Measurements from ENCODE around the gene STK10.

STK10 gene

GRCh38 chr5:172171118-172171517 lies 16.9 kb downstream of the STK10 start:
- Histone ChIP-seq H4K20me1 (ENCODE audit: insufficient read depth) (no peaks in the 10 kb centered on the region), H3K27me3 (ENCODE audit: insufficient read depth, low read depth) (no peaks in the 10 kb centered on the region)

GRCh38 chr5:172170251-172170701 lies 17.7 kb downstream of the STK10 start:
- no peak overlapping the region for H3K4me3 ChIP-seq (IDR thresholded peaks at IDR 0.05; ENCODE audit: insufficient read depth, low read depth, low read length)
- no peaks in the 10 kb centered on the region for H3K36me3 ChIP-seq (ENCODE audit: insufficient read depth)
- H3K4me2 ChIP-seq = no peak overlapping the region
- H3K27ac ChIP-seq = no peak overlapping the region
- H3K4me1 ChIP-seq (ENCODE audit: low read depth, poor library complexity, severe bottlenecking) = peaks cover 5% of the 10 kb centered on the region
- no peak overlapping the region for H2AFZ ChIP-seq (ENCODE audit: low read depth)
- no peaks in the 10 kb centered on the region for H3K79me2 ChIP-seq (ENCODE audit: insufficient read depth, low read depth)
- H3K9ac ChIP-seq = no peak overlapping the region
- no peaks in the 10 kb centered on the region for H3K27me3 ChIP-seq (ENCODE audit: insufficient read depth, low read depth)
- TF ChIP-seq CTCF (conservative IDR thresholded peaks at IDR 0.05; ENCODE audit: low read depth, low read length) = no peak
- no peaks in the 10 kb centered on the region for H4K20me1 ChIP-seq (ENCODE audit: insufficient read depth)

More at GRCh38 chr5:172171118-172171517, 16.9 kb downstream of the STK10 start:
- Histone ChIP-seq H3K4me3 (IDR thresholded peaks at IDR 0.05; ENCODE audit: insufficient read depth, low read depth, low read length) (no peak overlapping the region), H3K27ac (no peak overlapping the region), H2AFZ (ENCODE audit: low read depth) (no peak overlapping the region), H3K9ac (no peak overlapping the region), H3K79me2 (ENCODE audit: insufficient read depth, low read depth) (no peaks in the 10 kb centered on the region), H3K4me2 (no peak overlapping the region), H3K36me3 (ENCODE audit: insufficient read depth) (no peaks in the 10 kb centered on the region), H3K4me1 (ENCODE audit: low read depth, poor library complexity, severe bottlenecking) (peaks cover 10% of the 10 kb centered on the region)
- TF ChIP-seq CTCF (conservative IDR thresholded peaks at IDR 0.05; ENCODE audit: low read depth, low read length) = no peak

- Histone ChIP-seq H3K27me3 (ENCODE audit: insufficient read depth, low read depth) (no peaks in the 10 kb centered on the region), H3K4me1 (ENCODE audit: low read depth, poor library complexity, severe bottlenecking) (no peaks in the 10 kb centered on the region), H3K4me2 (no peak overlapping the region), H2AFZ (ENCODE audit: low read depth) (no peak overlapping the region), H3K36me3 (ENCODE audit: insufficient read depth) (no peaks in the 10 kb centered on the region), H3K9ac (no peak overlapping the region), H3K27ac (no peak overlapping the region), H4K20me1 (ENCODE audit: insufficient read depth) (no peaks in the 10 kb centered on the region), H3K4me3 (IDR thresholded peaks at IDR 0.05; ENCODE audit: insufficient read depth, low read depth, low read length) (no peak overlapping the region), H3K79me2 (ENCODE audit: insufficient read depth, low read depth) (no peaks in the 10 kb centered on the region)
- TF ChIP-seq CTCF (conservative IDR thresholded peaks at IDR 0.05; ENCODE audit: low read depth, low read length) = no peak
Measured at GRCh38 chr5:172169216-172169615, 18.8 kb downstream of the STK10 start.

DNA sequence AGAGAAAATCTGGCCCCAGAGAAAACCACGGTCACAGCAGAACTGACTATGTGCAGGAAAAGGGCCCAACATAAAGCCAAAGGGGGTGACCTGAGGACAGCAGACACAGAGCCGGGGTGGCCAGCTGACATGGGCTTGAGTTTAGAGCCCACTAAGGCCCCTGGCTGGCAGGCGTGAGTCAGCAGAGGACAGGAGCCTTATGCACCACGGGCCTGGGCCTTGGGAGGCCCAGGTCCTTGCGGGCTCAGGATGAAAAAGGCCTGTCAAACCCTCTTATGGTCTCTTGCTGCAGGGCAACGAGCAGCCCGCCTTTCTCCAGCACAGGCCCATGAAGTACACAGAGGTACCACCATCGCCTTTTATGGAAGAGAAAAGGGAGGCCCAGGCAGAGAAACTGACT lies 19.7 kb downstream of the STK10 start:
- H3K27me3 ChIP-seq (ENCODE audit: insufficient read depth, low read depth) = no peaks in the 10 kb centered on the region

More for the DNA sequence above, 19.7 kb downstream of the STK10 start:
- H3K4me2 ChIP-seq = no peak overlapping the region
- no peak overlapping the region for H3K4me3 ChIP-seq (IDR thresholded peaks at IDR 0.05; ENCODE audit: insufficient read depth, low read depth, low read length)
- no peaks in the 10 kb centered on the region for H3K36me3 ChIP-seq (ENCODE audit: insufficient read depth)
- H3K27ac ChIP-seq = no peak overlapping the region
- no peak for TF ChIP-seq CTCF (conservative IDR thresholded peaks at IDR 0.05; ENCODE audit: low read depth, low read length)
- H2AFZ ChIP-seq (ENCODE audit: low read depth) = no peak overlapping the region
- no peaks in the 10 kb centered on the region for H3K4me1 ChIP-seq (ENCODE audit: low read depth, poor library complexity, severe bottlenecking)
- H4K20me1 ChIP-seq (ENCODE audit: insufficient read depth) = no peaks in the 10 kb centered on the region
- H3K9ac ChIP-seq = no peak overlapping the region
- H3K79me2 ChIP-seq (ENCODE audit: insufficient read depth, low read depth) = no peaks in the 10 kb centered on the region

Measured in KMS-11 (cell line).